ENCODE measurements around the gene ZNG1A.
"Not testable (repeated sequence)": the region's sequence is repeated elsewhere in the genome, so short reads cannot be mapped to it uniquely, and the experiment has no call there.

The ZNG1A gene

DNA sequence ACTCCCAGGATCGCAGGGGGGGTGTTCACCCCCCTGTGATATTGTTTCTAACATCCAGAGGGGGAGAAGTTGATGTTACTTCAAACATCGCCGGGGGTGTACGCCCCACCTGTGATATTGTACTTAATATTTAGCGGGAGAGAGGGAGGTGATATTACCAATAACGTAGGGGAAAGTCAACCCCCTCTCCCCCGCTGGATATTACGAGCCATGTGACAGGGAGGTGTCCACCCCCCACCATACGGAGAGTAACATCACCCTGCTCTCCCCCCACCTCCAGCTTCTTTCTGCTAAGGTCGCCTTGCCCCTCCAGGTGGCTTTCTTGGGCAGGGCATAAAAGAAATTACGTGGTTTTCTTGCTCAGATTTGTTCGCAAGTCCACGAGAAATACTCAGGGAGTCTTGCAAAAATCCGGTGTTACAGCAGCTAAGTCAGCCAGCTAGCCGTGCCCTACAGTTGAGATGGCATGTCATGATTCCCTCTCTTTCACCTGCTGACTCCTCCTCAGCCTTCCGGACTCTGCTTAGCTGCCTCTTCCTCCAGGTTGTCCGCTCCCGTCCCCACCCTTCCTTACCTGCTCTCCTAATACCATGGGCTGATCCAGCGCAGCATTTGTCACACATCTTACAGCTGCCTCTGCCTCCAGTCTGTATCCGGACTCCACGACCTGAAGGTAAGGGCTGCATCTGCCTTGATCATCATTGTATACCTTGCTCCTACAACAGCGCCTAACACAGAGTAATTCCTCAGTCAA lies 69.9 kb downstream of the ZNG1A start:
- not testable (repeated sequence) for H3K9ac ChIP-seq, H3K4me2 ChIP-seq, H3K4me1 ChIP-seq, H3K4me3 ChIP-seq, H3K9me3 ChIP-seq, H3K27ac ChIP-seq, H3K36me3 ChIP-seq
- peaks cover 48% of the 10 kb centered on the region for H3K27me3 ChIP-seq
- H4K20me1 ChIP-seq: peaks cover 16% of the 10 kb centered on the region

DNA sequence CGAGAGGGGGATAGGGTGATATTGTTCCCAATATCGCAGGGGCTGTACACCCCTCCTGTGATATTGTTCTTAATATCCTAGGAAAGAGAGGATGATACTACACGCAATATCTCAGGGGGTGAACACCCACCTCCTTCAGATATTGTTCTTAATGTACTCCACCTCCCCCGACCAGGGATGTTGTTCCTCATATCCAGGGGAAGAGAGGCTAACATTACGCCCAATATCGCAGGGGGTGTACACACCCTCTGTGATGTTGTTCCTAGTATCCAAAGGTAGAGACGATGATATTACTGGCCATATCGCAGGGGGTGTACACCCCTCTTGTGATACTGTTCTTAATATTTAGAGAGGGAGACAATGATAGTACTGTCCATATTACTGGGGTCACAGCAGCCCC lies 72.9 kb downstream of the ZNG1A start:
- H3K4me3 ChIP-seq, H3K9me3 ChIP-seq, H3K9ac ChIP-seq, H3K36me3 ChIP-seq, H4K20me1 ChIP-seq, H3K4me1 ChIP-seq, H3K27ac ChIP-seq, H3K4me2 ChIP-seq: not testable (repeated sequence)
- H3K27me3 ChIP-seq: peaks cover 26% of the 10 kb centered on the region

DNA sequence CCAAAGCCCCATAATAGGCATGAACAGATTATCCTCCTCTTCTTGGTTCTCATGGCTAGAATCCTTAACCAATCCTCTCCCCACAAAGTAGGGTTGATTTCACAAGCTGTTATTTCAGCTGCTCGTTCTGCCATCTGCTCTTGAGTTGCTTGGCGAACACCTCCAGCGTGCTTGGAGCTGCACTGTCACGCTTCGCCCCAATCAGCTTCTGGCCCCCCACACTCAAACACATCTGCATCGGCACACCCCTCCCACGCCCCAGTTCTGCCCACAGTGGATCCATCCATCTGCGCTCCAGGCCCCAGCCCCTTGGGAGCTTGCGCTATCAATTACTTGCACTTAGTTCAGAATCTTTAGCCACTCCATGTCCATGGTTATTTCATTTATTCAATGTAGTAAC lies 78.4 kb downstream of the ZNG1A start:
- not testable (repeated sequence) for H3K36me3 ChIP-seq, H4K20me1 ChIP-seq, H3K27me3 ChIP-seq, H3K9ac ChIP-seq, H3K27ac ChIP-seq, H3K9me3 ChIP-seq, H3K4me1 ChIP-seq, H3K4me3 ChIP-seq, H3K4me2 ChIP-seq

DNA sequence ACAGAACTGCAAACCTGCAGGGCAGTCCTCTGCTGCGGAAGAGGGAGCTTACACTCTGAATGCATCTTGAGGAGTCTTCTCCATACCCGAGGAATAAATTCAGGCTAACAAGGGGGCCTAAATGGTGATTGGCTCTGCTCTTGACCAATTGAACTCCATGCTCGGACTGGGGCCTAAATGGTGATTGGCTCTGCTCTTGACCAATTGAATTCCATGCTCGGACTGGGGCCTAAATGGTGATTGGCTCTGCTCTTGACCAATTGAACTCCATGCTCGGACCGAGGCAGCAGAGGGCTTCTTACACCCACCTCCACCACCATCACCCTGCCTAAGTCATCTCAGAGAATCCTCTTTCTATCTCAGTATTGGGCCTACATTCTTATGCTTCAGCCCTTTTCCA lies 79.0 kb downstream of the ZNG1A start:
- not testable (repeated sequence) for H3K9ac ChIP-seq, H3K27ac ChIP-seq, H3K36me3 ChIP-seq, H3K4me2 ChIP-seq, H3K27me3 ChIP-seq, H4K20me1 ChIP-seq, H3K4me3 ChIP-seq, H3K9me3 ChIP-seq, H3K4me1 ChIP-seq

DNA sequence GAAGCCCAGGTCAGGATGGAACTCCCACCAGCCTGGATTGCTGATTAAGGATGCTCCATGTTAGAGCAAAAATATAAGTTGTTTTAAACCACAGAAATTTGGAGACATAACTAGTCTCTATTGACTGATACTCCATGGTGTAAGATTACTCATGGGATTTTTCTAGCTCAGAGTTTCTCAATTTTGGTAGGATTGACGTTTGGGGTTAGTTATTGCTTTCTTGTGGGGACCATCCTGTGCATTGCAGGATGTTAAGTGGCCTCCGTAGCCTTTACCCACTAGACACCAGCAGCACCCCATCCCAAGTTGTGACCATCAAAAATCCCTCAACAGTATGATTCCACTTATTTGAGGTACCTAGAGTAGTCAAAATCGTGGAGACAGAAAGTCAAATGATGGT lies 80.1 kb downstream of the ZNG1A start:
- not testable (repeated sequence) for H3K4me2 ChIP-seq, H3K27me3 ChIP-seq, H3K4me3 ChIP-seq, H4K20me1 ChIP-seq, H3K36me3 ChIP-seq, H3K9me3 ChIP-seq, H3K4me1 ChIP-seq, H3K9ac ChIP-seq, H3K27ac ChIP-seq

DNA sequence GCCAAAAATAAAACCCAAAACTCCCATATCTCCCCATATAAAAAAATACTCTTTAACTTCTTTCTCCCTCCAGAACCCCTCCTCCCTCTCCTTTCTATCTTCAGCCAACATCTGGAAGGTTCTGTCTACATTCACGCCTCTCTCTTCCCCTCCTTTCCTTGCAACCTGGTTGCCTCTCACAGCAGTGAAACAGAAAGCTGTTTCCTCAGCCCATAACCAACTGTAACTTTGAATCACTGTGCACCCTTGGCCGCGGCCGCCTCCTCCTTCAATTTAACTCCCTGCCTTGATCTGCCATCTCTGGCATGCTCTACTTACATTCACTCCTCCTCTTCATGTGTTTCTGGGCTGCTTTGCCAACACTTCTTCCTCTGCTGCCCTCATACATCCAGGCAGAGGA lies 83.9 kb downstream of the ZNG1A start:
- H3K4me2 ChIP-seq, H3K4me1 ChIP-seq, H3K27ac ChIP-seq, H3K36me3 ChIP-seq, H3K9me3 ChIP-seq, H3K27me3 ChIP-seq, H3K4me3 ChIP-seq, H3K9ac ChIP-seq, H4K20me1 ChIP-seq: not testable (repeated sequence)

DNA sequence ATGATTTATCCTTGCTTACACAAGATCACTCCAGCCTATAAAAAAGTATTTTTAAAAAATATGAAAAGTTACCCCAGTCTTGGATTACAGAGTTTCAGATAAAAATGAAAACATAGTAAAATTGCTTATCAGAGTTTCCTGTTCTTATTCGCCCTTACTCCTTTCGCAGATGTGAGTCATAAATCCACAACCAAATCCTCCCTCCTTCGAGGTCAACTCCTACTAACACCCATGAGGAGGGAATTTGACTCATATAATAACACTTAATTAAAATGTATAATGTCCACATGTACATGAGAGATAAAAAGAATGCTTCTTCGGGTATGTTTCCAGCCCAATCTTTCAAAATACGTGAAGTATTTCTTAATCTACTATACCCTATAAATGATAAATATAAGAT lies 84.5 kb downstream of the ZNG1A start:
- H3K27ac ChIP-seq, H3K9me3 ChIP-seq, H3K4me2 ChIP-seq, H3K4me3 ChIP-seq, H3K27me3 ChIP-seq, H3K36me3 ChIP-seq, H4K20me1 ChIP-seq, H3K9ac ChIP-seq, H3K4me1 ChIP-seq: not testable (repeated sequence)

DNA sequence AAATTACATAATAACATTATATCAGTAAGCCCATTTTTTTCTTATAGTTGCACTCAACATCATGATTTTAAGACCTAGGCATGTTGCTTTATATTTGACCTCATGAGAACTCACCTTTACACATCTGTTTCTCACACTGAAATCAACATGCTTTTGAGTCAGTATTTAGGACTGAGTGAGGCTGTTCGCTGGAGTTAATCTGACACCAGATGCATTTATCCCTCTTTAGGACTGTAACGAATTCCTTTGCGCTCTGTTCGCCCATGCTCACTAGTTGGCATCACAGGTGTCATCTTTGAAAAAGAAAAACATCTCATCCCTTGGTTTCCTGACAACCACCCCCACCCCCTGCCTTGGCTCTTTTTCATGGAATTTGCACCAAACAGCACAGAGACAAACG lies 84.9 kb downstream of the ZNG1A start:
- H3K27me3 ChIP-seq, H3K4me3 ChIP-seq, H3K9ac ChIP-seq, H4K20me1 ChIP-seq, H3K4me1 ChIP-seq, H3K9me3 ChIP-seq, H3K27ac ChIP-seq, H3K4me2 ChIP-seq, H3K36me3 ChIP-seq: not testable (repeated sequence)

DNA sequence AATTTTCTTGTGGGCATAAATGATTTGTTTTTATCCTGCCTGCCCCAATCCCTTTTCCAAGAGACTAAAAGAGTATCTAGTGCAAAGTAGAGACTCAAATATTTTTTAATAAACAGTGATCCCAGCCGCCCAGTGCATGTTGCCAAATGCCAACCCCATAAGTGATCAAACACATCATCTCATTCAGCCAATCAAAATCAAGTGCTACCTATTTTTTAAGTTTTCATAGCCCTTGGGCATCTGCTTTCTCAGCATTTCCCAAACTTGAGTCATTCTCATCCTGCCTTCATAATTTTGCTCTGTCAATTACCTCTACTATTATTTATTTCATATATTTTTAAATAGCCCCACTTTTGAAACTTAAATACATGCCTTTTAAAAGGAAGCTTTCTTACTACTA lies 88.0 kb downstream of the ZNG1A start:
- not testable (repeated sequence) for H3K4me2 ChIP-seq, H3K4me1 ChIP-seq, H3K9ac ChIP-seq

DNA sequence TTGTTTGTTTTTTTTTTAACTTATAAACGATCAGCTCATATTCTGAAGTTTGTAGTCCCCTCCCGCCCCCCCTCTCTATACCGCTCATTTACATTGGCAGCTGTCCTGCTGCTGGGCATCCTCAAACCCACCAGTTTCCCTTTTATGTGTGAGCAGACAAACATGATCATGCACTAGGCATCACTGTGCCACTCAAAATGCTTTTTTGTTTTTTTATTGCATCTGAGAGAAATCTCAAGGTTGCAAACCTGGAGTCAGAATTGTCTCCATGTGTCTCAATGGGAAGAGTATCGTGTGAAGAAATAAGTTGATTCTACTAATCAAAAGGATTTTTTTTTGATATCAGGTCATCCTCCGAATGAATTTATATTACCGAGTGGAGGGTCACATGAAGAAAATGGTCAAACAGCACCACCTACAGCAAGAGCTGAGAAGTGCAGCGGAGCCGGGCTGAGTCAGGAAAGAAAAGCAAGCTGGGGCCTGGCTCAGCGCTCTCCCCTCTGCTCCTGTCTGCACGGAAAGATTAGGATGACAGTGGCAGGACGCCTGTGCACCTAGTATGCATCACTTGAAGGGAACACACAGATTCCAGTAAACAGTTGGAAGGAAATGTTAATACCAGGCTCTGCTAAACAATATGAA lies 90.3 kb downstream of the ZNG1A start:
- H3K4me3 ChIP-seq, H3K27ac ChIP-seq, H3K27me3 ChIP-seq, H4K20me1 ChIP-seq, H3K4me1 ChIP-seq, H3K4me2 ChIP-seq, H3K36me3 ChIP-seq, H3K9ac ChIP-seq, H3K9me3 ChIP-seq: not testable (repeated sequence)

More for the DNA sequence above, 88.0 kb downstream of the ZNG1A start:
- not testable (repeated sequence) for H3K27me3 ChIP-seq, H3K36me3 ChIP-seq, H3K4me3 ChIP-seq, H4K20me1 ChIP-seq, H3K27ac ChIP-seq, H3K9me3 ChIP-seq

DNA sequence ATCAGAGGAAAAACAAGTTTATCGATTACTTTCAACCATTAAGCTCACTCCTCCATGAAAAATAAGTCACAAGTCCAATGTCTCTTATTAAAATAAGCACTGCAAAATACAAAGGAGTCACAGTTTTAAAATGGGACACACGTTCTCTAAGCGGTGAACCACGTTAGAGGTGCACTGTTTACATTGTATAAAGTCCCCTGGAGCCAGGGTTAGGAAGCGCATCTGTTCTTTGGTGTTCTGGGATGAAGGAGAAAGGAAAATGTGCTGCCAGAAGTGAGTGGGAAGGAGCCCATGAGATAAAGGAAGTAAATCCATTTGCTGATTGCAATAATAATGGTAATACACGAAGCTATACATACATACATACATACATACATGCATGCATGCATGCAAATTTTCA lies 91.0 kb downstream of the ZNG1A start:
- H3K36me3 ChIP-seq, H3K9ac ChIP-seq, H3K4me2 ChIP-seq, H4K20me1 ChIP-seq, H3K4me3 ChIP-seq, H3K4me1 ChIP-seq, H3K27me3 ChIP-seq, H3K27ac ChIP-seq, H3K9me3 ChIP-seq: not testable (repeated sequence)

DNA sequence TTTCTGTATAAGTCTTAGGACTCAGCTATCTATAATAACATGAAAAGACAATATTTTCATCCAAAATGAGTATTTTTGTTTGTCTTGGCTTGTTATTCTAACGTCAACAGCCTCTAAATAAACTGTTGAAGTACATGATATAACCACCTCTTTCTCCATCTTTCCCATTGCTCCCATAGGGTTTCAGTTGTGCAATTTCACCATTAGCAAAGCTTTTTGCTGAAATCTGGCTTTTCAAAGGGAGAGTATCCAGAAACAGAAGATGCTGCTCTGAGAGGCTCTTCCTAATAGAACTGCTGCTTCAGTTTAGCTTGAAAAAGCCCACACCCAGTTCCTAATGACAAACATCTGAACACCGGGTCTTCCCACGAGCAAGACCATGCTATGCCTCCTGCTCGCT lies 91.8 kb downstream of the ZNG1A start:
- H3K4me3 ChIP-seq, H4K20me1 ChIP-seq, H3K9ac ChIP-seq, H3K4me2 ChIP-seq, H3K27me3 ChIP-seq, H3K36me3 ChIP-seq, H3K27ac ChIP-seq, H3K4me1 ChIP-seq, H3K9me3 ChIP-seq: not testable (repeated sequence)

DNA sequence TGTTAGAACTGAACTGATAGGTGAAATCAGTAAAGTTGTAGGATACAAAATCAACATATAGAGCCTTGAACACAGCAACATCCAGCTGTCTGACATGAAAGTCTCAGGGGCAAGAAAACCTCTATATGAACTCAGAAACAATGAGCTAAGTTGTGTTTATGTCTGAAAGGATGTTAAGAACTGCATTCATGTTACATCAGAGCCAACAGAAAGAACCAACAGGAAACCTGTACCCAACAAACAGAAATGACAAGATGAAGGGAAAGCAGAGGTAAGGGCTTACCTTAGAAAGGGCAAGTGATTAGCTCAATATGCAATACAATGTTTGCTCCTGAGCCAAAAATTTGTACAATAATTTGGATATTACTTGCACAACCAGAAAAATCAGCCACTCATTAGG lies 92.2 kb downstream of the ZNG1A start:
- not testable (repeated sequence) for H4K20me1 ChIP-seq, H3K4me2 ChIP-seq, H3K9ac ChIP-seq, H3K36me3 ChIP-seq, H3K9me3 ChIP-seq, H3K27ac ChIP-seq, H3K27me3 ChIP-seq, H3K4me1 ChIP-seq, H3K4me3 ChIP-seq

DNA sequence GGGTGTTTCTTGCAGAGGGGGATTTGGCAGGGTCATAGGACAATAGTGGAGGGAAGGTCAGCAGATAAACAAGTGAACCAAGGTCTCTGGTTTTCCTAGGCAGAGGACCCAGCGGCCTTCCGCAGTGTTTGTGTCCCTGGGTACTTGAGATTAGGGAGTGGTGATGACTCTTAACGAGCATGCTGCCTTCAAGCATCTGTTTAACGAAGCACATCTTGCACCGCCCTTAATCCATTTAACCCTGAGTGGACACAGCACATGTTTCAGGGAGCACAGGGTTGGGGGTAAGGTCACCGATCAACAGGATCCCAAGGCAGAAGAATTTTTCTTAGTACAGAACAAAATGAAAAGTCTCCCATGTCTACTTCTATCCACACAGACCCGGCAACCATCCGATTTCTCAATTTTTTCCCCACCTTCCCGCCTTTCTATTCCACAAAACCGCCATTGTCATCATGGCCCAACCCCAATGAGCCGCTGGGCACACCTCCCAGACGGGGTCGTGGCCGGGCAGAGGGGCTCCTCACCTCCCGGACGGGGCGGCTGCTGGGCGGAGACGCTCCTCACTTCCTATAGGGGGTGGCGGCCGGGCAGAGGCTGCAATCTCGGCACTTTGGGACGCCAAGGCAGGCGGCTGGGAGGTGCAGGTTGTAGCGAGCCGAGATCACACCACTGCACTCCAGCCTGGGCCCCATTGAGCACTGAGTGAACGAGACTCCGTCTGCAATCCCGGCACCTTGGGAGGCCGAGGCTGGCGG lies 95.7 kb downstream of the ZNG1A start:
- not testable (repeated sequence) for H3K36me3 ChIP-seq, H3K4me2 ChIP-seq, H4K20me1 ChIP-seq, H3K27me3 ChIP-seq, H3K4me1 ChIP-seq, H3K27ac ChIP-seq, H3K4me3 ChIP-seq, H3K9ac ChIP-seq, H3K9me3 ChIP-seq

DNA sequence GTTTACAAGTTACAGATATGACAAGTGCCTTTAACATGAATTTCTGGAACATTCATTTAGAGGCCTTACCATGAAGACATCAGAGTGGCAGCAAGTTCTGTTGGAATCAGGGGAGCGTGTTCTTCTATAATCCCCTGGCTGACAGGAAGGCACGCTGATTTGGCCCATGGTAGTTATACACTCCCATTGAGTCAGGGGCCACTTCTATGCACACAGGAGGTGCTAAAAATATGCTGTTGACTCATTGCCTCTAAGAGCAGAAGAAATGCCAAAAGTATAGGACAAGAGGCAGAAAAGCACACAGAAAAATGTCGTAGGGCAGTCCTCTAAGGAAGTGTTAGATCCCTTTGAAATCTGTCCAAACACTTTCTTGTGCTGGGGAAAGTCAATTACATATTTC lies 100.5 kb downstream of the ZNG1A start:
- not testable (repeated sequence) for H3K27ac ChIP-seq, H3K9ac ChIP-seq, H4K20me1 ChIP-seq, H3K27me3 ChIP-seq, H3K9me3 ChIP-seq, H3K4me2 ChIP-seq, H3K36me3 ChIP-seq, H3K4me3 ChIP-seq, H3K4me1 ChIP-seq
